Sigmoid colon (tissue), 7 donors: ENCODE data around the gene INSRR. TPM values are rescaled to one million over a fixed set of nuclear protein-coding genes. Genes with fewer than 3 reads are reported as not detected.

Experiments
- DNase-seq: peaks from one replicate; pipeline ENCODE4 v3.0.0-alpha.2; 2019
- H3K27ac ChIP-seq, 4 donors: fragments of 200-600 bp; sonication (generic); one replicate each; pipeline ENCODE4 v1.5.1; 2016 to 2019; ENCODE audit warnings: mild to moderate bottlenecking in 1 of 4
- H3K27me3 ChIP-seq, 3 donors: fragments of 200-600 bp; sonication (generic); one replicate each; pipeline ENCODE4 v1.5.1; 2019; ENCODE audit warnings: mild to moderate bottlenecking in 1 of 3
- H3K36me3 ChIP-seq, 4 donors: fragments of 200-600 bp; sonication (generic); one replicate each; pipeline ENCODE4 v1.5.1; 2016 to 2019
- H3K4me1 ChIP-seq, 4 donors: fragments of 200-600 bp; sonication (generic); one replicate each; pipeline ENCODE4 v1.5.1; 2017 to 2019
- H3K4me3 ChIP-seq, 4 donors: fragments of 200-600 bp; sonication (generic); one replicate each; pipeline ENCODE4 v1.5.1; 2017 to 2019; ENCODE audit warnings: mild to moderate bottlenecking in 2 of 4, moderate library complexity in 1 of 4
- H3K9me3 ChIP-seq, 4 donors: fragments of 200-600 bp in 3 of 4; sonication (generic) in 3 of 4; one replicate each; pipeline versions ENCODE4 v1.5.1 to v1.6.1; 2013 to 2019
- EP300 ChIP-seq, 4 donors: sonication (generic); formaldehyde crosslinking; IDR thresholded peaks; one replicate each; pipeline ENCODE4 v1.6.1; 2017; ENCODE audit warnings: antibody characterized with exemption in 4 of 4
- POLR2A ChIP-seq, 2 donors: fragments of 450-650 bp; IDR thresholded peaks; one replicate each; pipeline ENCODE4 v1.6.1; 2016; ENCODE audit warnings: antibody characterized with exemption in 2 of 2, mild to moderate bottlenecking in 2 of 2, moderate library complexity in 2 of 2
- POLR2AphosphoS5 ChIP-seq, 4 donors: sonication (generic); formaldehyde crosslinking; IDR thresholded peaks; one replicate each; pipeline ENCODE4 v1.6.1; 2017; ENCODE audit warnings: antibody characterized with exemption in 4 of 4
- WGBS, 2 donors: extraction: QIAGEN DNeasy Blood & Tissue Kit; methylation state at CpG; one replicate each; pipeline ENCODE4 v1.1.7; 2013; 5-methylcytosine and 5-hydroxymethylcytosine counted together
- intact Hi-C: fragments of 100-400 bp; cut with DNase I; formaldehyde crosslinking; loops from one replicate; pipeline ENCODE4 v1.15.1; 2023
- polyA plus RNA-seq, 3 donors: library from polyadenylated mRNA; stranded (reverse); fragments of 200-250 nt; gene quantifications; one replicate each; pipeline ENCODE4 v1.2.3, GENCODE V29; 2013
- total RNA-seq, 4 donors: library from RNA; depleted of rRNA; stranded (reverse); fragments of >200 nt; gene quantifications; one replicate each; pipeline ENCODE4 v1.1.0, GENCODE V29; 2016
- TF ChIP-seq, protein P1 (sequence below), 4 experiments: fragments of 450-650 bp in 3 of 4; fragments of 200-600 bp in 1 of 4; IDR thresholded peaks; one replicate each; pipeline ENCODE4 v1.5.1; 2016 to 2019; ENCODE audit warnings: antibody characterized with exemption in 4 of 4, mild to moderate bottlenecking in 3 of 4, moderate library complexity in 2 of 4
- donor health status: healthy with polysubstance abuse.
- donor health status: Bipolar disorder and iron deficiency.
- donor health status: healthy.

Gene INSRR
- total and polyA plus RNA-seq, 7 donors: 0.06 TPM; not detected in 6

DNA sequence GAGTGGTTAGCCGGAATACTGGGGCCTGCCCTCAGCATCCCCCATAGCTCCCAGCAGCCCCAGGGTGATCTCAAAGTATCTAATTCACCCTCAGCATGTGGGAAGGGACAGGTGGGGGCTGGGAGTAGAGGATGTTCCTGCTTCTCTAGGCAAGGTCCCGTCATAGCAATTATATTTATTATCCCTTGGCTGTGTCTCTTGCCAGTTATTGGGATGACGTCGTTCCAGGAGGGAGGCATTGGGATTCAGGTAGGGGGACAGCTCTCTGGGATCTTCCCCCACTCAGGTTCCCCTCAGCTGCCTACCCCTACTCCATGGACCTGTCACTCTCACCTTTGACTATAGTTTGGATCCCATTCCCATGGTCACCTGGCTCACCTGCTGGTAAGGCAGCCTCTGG, 22.7 kb upstream of the INSRR start:
- no peak for DNase-seq
- WGBS, 2 donors: 26 to 67% methylated on average over 4 of the region's 4 CpGs
- Histone ChIP-seq H3K4me3 (no peak overlapping the region), H3K36me3 (no peaks in the 10 kb centered on the region), H3K27ac (no peak overlapping the region), H3K27me3 (peaks cover 0 to 34% (median 0%) of the 10 kb centered on the region in 3 donors), H3K4me1 (no peaks in the 10 kb centered on the region), H3K9me3 (no peaks in the 10 kb centered on the region)
- intact Hi-C loops: no loop called here
- TF ChIP-seq POLR2A (IDR thresholded peaks at IDR 0.05) (no peak), EP300 (IDR thresholded peaks at IDR 0.05) (no peak), POLR2AphosphoS5 (IDR thresholded peaks at IDR 0.05) (no peak)
- TF ChIP-seq, protein P1, sequence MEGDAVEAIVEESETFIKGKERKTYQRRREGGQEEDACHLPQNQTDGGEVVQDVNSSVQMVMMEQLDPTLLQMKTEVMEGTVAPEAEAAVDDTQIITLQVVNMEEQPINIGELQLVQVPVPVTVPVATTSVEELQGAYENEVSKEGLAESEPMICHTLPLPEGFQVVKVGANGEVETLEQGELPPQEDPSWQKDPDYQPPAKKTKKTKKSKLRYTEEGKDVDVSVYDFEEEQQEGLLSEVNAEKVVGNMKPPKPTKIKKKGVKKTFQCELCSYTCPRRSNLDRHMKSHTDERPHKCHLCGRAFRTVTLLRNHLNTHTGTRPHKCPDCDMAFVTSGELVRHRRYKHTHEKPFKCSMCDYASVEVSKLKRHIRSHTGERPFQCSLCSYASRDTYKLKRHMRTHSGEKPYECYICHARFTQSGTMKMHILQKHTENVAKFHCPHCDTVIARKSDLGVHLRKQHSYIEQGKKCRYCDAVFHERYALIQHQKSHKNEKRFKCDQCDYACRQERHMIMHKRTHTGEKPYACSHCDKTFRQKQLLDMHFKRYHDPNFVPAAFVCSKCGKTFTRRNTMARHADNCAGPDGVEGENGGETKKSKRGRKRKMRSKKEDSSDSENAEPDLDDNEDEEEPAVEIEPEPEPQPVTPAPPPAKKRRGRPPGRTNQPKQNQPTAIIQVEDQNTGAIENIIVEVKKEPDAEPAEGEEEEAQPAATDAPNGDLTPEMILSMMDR (IDR thresholded peaks at IDR 0.05): no peak

DNA sequence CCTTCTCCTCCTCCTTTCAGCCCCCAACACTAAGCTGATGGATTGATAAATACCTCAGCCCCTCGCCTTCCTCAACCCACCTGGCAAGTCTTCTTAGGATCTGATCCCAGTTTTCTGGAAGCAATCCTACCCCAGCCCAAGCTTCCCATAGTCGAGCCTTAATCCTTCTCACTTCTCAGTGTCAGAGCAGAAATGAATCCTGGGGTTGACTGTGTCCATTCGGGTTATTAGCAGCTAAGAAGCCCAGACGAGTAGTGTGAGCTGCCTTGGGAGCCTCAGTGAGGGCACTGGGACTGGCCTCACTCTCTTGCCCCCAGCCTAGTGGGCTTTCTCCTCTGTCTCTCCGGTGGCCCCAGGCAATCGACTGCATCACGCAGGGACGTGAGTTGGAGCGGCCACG, 22.2 kb upstream of the INSRR start:
- intact Hi-C loops: no loop called here
- no peak for DNase-seq
- Histone ChIP-seq H3K4me1 (no peaks in the 10 kb centered on the region), H3K36me3 (no peaks in the 10 kb centered on the region), H3K27me3 (peaks cover 0 to 39% (median 0%) of the 10 kb centered on the region in 3 donors), H3K27ac (no peak overlapping the region), H3K9me3 (no peaks in the 10 kb centered on the region), H3K4me3 (no peak overlapping the region)
- TF ChIP-seq EP300 (IDR thresholded peaks at IDR 0.05) (no peak), POLR2AphosphoS5 (IDR thresholded peaks at IDR 0.05) (no peak), POLR2A (IDR thresholded peaks at IDR 0.05) (no peak)
- TF ChIP-seq, protein P1 (IDR thresholded peaks at IDR 0.05): no peak
- WGBS, 2 donors: 69 to 70% methylated on average over 10 of the region's 10 CpGs

DNA sequence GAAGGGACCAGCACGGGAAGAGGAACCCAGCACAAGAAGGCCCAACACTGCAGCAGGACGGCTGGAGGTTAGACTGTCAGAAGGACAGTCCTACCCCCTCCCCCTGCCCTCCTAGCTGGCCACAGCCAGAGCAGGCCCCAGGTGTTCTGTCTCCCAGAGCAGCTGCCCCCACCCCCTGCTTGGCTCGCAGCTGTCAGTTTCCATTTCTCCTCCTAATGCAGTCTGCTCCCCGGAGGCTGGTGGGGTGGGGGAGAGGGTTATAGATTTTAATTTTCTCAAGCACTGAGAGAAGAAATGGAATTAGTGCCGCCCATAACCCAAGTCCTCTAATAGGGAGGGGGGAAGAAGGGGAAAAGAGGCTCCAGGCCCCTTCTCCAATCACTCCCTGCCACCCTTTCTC, 21.6 kb upstream of the INSRR start:
- no peak overlapping the region for H3K4me3 ChIP-seq
- intact Hi-C loops: no loop called here
- no peaks in the 10 kb centered on the region for H3K4me1 ChIP-seq
- H3K27me3 ChIP-seq: peaks cover 0 to 40% (median 0%) of the 10 kb centered on the region in 3 donors
- DNase-seq: no peak
- no peaks in the 10 kb centered on the region for H3K36me3 ChIP-seq
- WGBS, 2 donors: 59 to 71% methylated on average over 5 of the region's 5 CpGs
- H3K27ac ChIP-seq: no peak overlapping the region
- TF ChIP-seq, protein P1 (IDR thresholded peaks at IDR 0.05): no peak
- TF ChIP-seq POLR2AphosphoS5 (IDR thresholded peaks at IDR 0.05) (no peak), POLR2A (IDR thresholded peaks at IDR 0.05) (no peak), EP300 (IDR thresholded peaks at IDR 0.05) (no peak)
- no peaks in the 10 kb centered on the region for H3K9me3 ChIP-seq

DNA sequence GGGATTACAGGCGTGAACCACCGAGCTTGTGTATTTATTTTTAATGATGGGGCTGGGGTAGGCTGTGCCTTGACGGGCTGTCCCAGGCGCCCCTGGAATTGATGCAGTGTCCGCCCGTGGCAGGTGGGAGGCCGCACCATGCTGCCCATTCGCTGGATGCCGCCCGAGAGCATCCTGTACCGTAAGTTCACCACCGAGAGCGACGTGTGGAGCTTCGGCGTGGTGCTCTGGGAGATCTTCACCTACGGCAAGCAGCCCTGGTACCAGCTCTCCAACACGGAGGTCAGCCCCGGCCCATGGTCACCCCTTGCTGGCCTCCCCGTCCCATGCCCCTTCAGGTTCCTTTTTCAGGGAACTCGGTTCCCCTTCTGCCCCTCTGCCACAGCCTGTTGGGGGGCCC, 21.0 kb upstream of the INSRR start:
- Histone ChIP-seq H3K27ac (no peak overlapping the region), H3K9me3 (no peaks in the 10 kb centered on the region), H3K4me1 (no peaks in the 10 kb centered on the region), H3K36me3 (no peaks in the 10 kb centered on the region), H3K27me3 (peaks cover 0 to 40% (median 0%) of the 10 kb centered on the region in 3 donors), H3K4me3 (no peak overlapping the region)
- WGBS, 2 donors: 88 to 91% methylated on average over 21 of the region's 21 CpGs
- TF ChIP-seq, protein P1 (IDR thresholded peaks at IDR 0.05): no peak
- no peak for TF ChIP-seq POLR2AphosphoS5 (IDR thresholded peaks at IDR 0.05)
- TF ChIP-seq POLR2A (IDR thresholded peaks at IDR 0.05): no peak
- TF ChIP-seq EP300 (IDR thresholded peaks at IDR 0.05): no peak
- intact Hi-C loops: no loop called here
- no peak for DNase-seq
